ENCODE measurements around the gene DTHD1.

DNA sequence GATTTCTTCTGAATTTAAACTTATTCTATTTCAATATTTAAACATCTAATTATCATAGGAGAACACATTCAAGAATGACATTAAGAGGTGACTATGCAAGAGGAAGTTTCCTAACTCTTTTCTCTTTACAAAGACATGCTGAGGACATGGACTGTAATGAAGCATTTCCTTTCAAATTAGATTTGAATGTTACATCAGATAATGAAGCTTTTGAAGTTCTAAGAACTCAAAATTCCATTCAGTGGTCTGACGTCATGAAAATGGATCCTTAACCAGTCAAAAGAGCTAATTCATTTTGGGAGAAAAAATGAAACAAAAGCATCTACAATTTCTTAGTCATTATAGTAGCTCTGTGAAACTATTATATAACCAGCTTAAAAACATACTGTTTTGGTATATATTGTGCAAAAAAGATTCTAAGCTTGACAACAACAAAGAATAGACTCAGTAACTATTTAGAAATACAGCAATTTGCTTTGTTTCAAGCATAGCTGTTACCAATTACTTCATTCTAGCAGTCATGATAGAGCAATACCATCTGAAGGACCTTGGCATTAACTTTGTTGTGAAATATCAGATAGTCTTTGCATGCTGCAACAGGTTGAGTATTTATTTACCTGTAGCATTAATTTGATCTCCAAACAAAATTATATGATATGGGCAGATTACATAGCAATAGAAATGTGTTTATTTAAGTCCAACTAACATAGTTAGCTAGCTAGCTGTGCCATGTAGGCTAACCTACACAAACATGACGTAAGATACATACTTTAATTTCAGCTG is 13.7 kb upstream of the DTHD1 start:
- TF ChIP-seq, protein P1, sequence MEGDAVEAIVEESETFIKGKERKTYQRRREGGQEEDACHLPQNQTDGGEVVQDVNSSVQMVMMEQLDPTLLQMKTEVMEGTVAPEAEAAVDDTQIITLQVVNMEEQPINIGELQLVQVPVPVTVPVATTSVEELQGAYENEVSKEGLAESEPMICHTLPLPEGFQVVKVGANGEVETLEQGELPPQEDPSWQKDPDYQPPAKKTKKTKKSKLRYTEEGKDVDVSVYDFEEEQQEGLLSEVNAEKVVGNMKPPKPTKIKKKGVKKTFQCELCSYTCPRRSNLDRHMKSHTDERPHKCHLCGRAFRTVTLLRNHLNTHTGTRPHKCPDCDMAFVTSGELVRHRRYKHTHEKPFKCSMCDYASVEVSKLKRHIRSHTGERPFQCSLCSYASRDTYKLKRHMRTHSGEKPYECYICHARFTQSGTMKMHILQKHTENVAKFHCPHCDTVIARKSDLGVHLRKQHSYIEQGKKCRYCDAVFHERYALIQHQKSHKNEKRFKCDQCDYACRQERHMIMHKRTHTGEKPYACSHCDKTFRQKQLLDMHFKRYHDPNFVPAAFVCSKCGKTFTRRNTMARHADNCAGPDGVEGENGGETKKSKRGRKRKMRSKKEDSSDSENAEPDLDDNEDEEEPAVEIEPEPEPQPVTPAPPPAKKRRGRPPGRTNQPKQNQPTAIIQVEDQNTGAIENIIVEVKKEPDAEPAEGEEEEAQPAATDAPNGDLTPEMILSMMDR (conservative IDR thresholded peaks at IDR 0.05 in 1 of 2, IDR thresholded peaks at IDR 0.05 in 1 of 2; ENCODE audit: low read depth in 1 of 2, low read length in 2 of 2): no peak
- no peak for TF ChIP-seq EZH2 (IDR thresholded peaks at IDR 0.05; ENCODE audit: low read length, missing control alignments)

All from fibroblast of lung (primary cell).